ENCODE measurements around the gene CTNNB1. TPM values are rescaled to one million over a fixed set of nuclear protein-coding genes. Genes with fewer than 3 reads are reported as not detected.

The CTNNB1 gene
- total RNA-seq, 1 experiment from 2014 or later: 186 TPM

DNA sequence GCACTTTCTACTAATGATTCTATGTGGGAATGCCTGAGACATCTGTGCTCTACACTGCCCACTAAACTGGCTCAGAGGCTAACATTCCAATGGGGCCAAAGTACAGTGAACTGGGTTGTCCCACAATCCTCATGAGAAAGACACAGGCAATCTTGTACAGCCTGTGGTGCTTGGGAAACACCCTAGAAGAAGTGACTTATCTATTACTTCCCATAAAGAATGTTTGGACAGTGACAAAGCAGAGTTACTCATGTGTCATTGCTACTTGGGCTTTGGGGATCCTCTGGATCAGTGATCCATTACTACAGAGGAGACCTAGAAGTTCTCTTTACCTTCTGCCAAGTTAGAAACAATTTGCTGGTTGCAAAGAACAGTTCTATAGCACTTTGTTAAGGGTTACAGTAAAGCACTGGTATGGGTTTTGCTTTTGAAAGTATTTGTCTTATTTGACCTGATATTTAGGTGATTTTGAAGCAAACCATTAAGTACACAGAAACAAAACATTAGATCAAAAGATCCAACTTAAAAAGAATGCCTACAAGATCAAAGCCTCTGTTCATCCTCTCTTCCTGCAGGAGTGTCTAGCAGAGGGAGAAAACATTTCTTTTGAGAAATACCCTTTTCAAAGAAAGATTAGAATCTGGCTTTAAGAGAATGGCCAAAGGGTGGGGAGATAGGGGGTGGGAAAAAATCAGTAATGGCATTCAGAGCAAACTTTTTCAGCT is 75.8 kb downstream of the CTNNB1 start:
- no TSS peak for BruUV-seq (replicated peaks)
- Histone ChIP-seq H3K4me3 (ENCODE audit: low read depth in 2 of 2, low read length in 2 of 2) (no peak overlapping the region), H3K9me3 (ENCODE audit: control insufficient read depth, insufficient read depth, low read depth, low read length) (no peaks in the 10 kb centered on the region), H3K36me3 (ENCODE audit: control insufficient read depth, insufficient read depth, low read length) (no peaks in the 10 kb centered on the region), H3K27me3 (ENCODE audit: control insufficient read depth, insufficient read depth, low read length) (no peaks in the 10 kb centered on the region), H3K4me1 (ENCODE audit: control insufficient read depth, insufficient read depth, low read length) (no peaks in the 10 kb centered on the region), H3K27ac (ENCODE audit: low read length) (no peak overlapping the region)
- in situ Hi-C loops (cut with HindIII; ENCODE audit: low pct_unique_long_range_greater_than_20kb, low sequenced_read_pairs) (no loop called here), intact Hi-C loops (cut with micrococcal nuclease; ENCODE audit: unreplicated experiment) (no loop called here)
- ChIA-PET CTCF (no interaction called here), POLR2A (no interaction called here)
- DNase-seq (ENCODE audit: low read depth, low spot score) (peak; percentile 5), ATAC-seq (no peak)
- TF ChIP-seq TCF7L2 (IDR thresholded peaks at IDR 0.05; ENCODE audit: low read depth, low read length) (no peak), POLR2AphosphoS5 (IDR thresholded peaks at IDR 0.05; ENCODE audit: low read depth, low read length) (no peak), SIN3A (IDR thresholded peaks at IDR 0.05; ENCODE audit: borderline replicate concordance, insufficient read depth, low read depth, low read length) (no peak)
- TF ChIP-seq, protein P1, sequence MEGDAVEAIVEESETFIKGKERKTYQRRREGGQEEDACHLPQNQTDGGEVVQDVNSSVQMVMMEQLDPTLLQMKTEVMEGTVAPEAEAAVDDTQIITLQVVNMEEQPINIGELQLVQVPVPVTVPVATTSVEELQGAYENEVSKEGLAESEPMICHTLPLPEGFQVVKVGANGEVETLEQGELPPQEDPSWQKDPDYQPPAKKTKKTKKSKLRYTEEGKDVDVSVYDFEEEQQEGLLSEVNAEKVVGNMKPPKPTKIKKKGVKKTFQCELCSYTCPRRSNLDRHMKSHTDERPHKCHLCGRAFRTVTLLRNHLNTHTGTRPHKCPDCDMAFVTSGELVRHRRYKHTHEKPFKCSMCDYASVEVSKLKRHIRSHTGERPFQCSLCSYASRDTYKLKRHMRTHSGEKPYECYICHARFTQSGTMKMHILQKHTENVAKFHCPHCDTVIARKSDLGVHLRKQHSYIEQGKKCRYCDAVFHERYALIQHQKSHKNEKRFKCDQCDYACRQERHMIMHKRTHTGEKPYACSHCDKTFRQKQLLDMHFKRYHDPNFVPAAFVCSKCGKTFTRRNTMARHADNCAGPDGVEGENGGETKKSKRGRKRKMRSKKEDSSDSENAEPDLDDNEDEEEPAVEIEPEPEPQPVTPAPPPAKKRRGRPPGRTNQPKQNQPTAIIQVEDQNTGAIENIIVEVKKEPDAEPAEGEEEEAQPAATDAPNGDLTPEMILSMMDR (IDR thresholded peaks at IDR 0.05): no peak
- TF ChIP-seq, protein P2, sequence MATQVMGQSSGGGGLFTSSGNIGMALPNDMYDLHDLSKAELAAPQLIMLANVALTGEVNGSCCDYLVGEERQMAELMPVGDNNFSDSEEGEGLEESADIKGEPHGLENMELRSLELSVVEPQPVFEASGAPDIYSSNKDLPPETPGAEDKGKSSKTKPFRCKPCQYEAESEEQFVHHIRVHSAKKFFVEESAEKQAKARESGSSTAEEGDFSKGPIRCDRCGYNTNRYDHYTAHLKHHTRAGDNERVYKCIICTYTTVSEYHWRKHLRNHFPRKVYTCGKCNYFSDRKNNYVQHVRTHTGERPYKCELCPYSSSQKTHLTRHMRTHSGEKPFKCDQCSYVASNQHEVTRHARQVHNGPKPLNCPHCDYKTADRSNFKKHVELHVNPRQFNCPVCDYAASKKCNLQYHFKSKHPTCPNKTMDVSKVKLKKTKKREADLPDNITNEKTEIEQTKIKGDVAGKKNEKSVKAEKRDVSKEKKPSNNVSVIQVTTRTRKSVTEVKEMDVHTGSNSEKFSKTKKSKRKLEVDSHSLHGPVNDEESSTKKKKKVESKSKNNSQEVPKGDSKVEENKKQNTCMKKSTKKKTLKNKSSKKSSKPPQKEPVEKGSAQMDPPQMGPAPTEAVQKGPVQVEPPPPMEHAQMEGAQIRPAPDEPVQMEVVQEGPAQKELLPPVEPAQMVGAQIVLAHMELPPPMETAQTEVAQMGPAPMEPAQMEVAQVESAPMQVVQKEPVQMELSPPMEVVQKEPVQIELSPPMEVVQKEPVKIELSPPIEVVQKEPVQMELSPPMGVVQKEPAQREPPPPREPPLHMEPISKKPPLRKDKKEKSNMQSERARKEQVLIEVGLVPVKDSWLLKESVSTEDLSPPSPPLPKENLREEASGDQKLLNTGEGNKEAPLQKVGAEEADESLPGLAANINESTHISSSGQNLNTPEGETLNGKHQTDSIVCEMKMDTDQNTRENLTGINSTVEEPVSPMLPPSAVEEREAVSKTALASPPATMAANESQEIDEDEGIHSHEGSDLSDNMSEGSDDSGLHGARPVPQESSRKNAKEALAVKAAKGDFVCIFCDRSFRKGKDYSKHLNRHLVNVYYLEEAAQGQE (IDR thresholded peaks at IDR 0.05; ENCODE audit: insufficient read depth in 1 of 2, low read depth in 2 of 2, low read length in 1 of 2): no peak

DNA sequence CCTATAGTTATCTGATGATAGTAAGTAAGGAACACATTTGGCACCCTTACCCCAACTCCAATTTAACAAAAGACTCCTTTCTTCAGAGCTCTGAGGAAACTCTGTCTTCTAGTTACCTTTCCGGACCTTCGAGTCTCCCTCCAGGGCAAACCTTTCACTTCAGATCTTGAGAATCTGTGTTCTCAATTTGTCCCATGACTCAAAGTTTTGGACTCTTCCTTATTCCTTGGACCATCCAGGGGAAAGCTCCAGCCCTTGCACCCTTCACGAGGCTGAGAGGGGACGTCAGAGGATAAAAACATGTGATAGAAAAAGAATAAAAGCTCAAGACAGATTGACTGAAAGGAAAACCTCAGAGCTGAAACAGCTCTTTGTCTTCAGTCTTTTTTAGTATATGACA is 76.9 kb downstream of the CTNNB1 start:
- no peaks in the 10 kb centered on the region for H3K36me3 ChIP-seq (ENCODE audit: control insufficient read depth, insufficient read depth, low read length)
- BruUV-seq (replicated peaks): no TSS peak
- POLR2A ChIA-PET: no interaction called here
- intact Hi-C loops (cut with micrococcal nuclease; ENCODE audit: unreplicated experiment) (no loop called here), in situ Hi-C loops (cut with HindIII; ENCODE audit: low pct_unique_long_range_greater_than_20kb, low sequenced_read_pairs) (no loop called here)
- H3K4me3 ChIP-seq (ENCODE audit: low read depth in 2 of 2, low read length in 2 of 2): no peak overlapping the region
- H3K4me1 ChIP-seq (ENCODE audit: control insufficient read depth, insufficient read depth, low read length): no peaks in the 10 kb centered on the region
- DNase-seq (ENCODE audit: low read depth, low spot score): no peak
- no peak overlapping the region for H3K27ac ChIP-seq (ENCODE audit: low read length)
- H3K27me3 ChIP-seq (ENCODE audit: control insufficient read depth, insufficient read depth, low read length): no peaks in the 10 kb centered on the region
- no peak for ATAC-seq
- TF ChIP-seq, protein P2 (IDR thresholded peaks at IDR 0.05; ENCODE audit: insufficient read depth in 1 of 2, low read depth in 2 of 2, low read length in 1 of 2): no peak
- TF ChIP-seq POLR2AphosphoS5 (IDR thresholded peaks at IDR 0.05; ENCODE audit: low read depth, low read length) (no peak), TCF7L2 (IDR thresholded peaks at IDR 0.05; ENCODE audit: low read depth, low read length) (no peak), SIN3A (IDR thresholded peaks at IDR 0.05; ENCODE audit: borderline replicate concordance, insufficient read depth, low read depth, low read length) (no peak)
- TF ChIP-seq, protein P1 (IDR thresholded peaks at IDR 0.05): no peak
- CTCF ChIA-PET: no interaction called here
- H3K9me3 ChIP-seq (ENCODE audit: control insufficient read depth, insufficient read depth, low read depth, low read length): no peaks in the 10 kb centered on the region
